Fibroblast of lung (primary cell): ENCODE data around the gene PDZD7.

ENCODE experiments used
- EZH2 ChIP-seq: IDR thresholded peaks from 2 replicates; pipeline ENCODE4 v1.5.1; 2012; ENCODE audit warnings: low read length, control low read depth, mild to moderate bottlenecking; ENCODE audit errors: missing control alignments
- TF ChIP-seq, protein P1 (sequence below), 2 donors: IDR thresholded peaks in 1 of 2; conservative IDR thresholded peaks in 1 of 2; 1 replicate in 1 of 2; 2 replicates in 1 of 2; pipeline ENCODE4 v1.5.1; 2011 to 2012; ENCODE audit warnings: low read length in 2 of 2, control low read depth in 1 of 2, inconsistent platforms in 1 of 2, low read depth in 1 of 2, mild to moderate bottlenecking in 1 of 2

DNA sequence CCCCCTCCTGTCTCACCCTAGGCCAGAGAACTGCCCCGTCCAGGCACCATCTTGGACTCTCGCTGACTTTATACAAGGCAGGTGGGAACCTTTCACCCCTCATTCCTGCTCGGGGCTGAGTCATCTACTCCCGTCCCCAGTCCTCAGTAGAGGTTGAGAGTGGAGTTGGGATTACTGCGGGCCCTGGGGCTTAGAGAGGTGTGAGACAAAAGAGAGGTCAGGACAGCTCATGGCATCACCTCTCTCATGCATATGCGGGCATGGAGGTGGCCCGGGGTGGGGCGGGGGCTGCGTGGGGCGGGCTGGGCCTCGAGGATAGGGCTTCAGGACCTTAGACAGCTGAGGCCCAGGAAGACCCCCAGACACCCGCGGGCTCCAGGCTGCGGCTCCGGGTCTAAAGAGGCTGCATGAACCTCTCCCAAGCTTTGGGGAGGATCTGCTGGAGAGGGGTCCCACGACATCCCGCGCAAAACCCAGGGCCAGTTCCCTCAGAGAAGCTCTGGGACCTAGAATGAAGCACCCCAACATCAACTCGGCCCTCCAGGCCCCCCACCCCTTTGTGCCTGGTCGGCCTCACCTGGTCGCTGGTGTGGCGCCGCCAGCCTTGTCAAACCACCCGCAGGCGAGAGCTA is 317 bp downstream of the PDZD7 start:
- TF ChIP-seq, protein P1, sequence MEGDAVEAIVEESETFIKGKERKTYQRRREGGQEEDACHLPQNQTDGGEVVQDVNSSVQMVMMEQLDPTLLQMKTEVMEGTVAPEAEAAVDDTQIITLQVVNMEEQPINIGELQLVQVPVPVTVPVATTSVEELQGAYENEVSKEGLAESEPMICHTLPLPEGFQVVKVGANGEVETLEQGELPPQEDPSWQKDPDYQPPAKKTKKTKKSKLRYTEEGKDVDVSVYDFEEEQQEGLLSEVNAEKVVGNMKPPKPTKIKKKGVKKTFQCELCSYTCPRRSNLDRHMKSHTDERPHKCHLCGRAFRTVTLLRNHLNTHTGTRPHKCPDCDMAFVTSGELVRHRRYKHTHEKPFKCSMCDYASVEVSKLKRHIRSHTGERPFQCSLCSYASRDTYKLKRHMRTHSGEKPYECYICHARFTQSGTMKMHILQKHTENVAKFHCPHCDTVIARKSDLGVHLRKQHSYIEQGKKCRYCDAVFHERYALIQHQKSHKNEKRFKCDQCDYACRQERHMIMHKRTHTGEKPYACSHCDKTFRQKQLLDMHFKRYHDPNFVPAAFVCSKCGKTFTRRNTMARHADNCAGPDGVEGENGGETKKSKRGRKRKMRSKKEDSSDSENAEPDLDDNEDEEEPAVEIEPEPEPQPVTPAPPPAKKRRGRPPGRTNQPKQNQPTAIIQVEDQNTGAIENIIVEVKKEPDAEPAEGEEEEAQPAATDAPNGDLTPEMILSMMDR (conservative IDR thresholded peaks at IDR 0.05 in 1 of 2, IDR thresholded peaks at IDR 0.05 in 1 of 2; ENCODE audit: low read depth in 1 of 2, low read length in 2 of 2) = no peak
- TF ChIP-seq EZH2 = no peak
